DMS53 (cell line): ENCODE measurements around the gene ZDHHC14.
A peak's percentile ranks its signal among the peaks of the same experiment; 100 is the strongest.
"Not testable (repeated sequence)": the region's sequence is repeated elsewhere in the genome, so short reads cannot be mapped to it uniquely, and the experiment has no call there.

Source experiments
- DNase-seq: peaks from one replicate; lab custom pipeline; 2025; lab: John Stamatoyannopoulos, UW

ZDHHC14 gene

DNA sequence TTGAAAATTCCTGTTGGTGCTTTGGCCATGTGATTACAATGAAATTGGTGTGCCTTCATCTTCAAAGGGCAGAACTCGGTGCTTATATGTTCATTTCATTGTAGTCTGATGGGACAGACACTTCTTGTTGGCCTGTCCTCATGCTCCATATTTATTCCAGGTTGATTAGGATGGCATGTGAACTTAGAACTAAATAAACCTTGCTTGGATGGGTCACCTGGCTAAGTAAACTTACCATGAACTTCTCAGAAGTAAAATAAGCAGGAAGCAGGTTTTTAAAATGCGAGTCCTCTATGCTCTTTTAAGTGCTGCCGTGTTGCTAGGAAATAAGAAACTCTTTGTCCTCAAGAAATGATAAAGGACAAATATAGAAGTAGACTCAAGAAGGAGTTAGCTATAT, 26.7 kb downstream of the ZDHHC14 start:
- no peak for DNase-seq

DNA sequence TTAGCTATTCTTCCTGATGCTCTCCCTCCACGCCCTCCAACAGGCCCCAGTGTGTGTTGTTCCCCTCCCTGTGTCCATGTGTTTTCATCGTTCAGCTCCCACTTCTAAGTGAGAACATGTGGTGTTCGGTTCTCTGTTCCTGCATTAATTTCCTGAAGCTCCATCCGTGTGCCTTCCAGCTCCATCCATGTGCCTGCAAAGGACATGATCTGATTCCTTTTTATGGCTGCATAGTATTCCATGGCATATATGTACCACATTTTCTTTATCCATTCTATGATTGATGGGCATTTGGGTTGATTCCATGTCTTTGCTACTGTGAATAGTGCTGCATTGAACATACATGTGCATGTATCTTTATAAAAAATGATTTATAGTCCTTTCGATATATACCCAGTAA, 27.4 kb downstream of the ZDHHC14 start:
- not testable (repeated sequence) for DNase-seq

DNA sequence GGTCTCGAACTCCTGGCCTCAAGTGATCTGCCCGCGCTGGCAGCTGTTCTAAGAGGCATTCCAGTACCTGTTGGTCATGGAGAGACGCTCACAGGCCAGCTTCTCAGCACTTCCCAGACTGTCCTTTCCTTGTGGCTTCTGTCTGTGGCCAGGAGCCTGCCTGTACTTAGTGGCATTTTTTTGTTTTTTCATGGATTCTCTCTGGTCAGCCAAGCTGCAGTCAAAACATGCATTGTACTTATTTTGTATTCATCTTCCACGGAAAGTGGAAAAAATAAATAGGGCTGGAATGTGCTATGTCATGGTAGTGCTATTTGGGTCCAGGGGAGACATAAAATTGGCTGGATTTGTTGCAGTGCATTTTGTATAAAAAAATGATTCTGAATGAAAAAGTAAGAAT, 29.1 kb downstream of the ZDHHC14 start:
- DNase-seq, result no peak

DNA sequence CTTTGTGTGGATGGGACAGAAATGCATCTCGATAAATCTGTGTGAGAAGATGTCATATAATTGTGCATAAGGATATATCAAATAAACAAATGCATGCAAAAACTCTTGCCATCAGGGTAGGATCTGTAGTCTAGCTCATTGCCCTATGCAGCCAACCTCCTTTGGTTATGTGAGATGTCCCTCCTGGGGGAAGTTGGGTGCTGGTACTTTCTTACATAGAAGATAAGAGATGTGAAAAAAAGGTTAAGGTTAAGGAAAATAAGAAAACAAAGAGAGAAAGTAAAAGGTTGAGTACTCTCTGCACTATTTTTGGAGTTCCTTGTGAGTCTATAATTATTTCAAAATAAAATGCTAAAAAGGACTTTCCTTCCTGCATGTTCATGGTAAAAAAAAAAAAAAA, 30.4 kb downstream of the ZDHHC14 start:
- no peak for DNase-seq

DNA sequence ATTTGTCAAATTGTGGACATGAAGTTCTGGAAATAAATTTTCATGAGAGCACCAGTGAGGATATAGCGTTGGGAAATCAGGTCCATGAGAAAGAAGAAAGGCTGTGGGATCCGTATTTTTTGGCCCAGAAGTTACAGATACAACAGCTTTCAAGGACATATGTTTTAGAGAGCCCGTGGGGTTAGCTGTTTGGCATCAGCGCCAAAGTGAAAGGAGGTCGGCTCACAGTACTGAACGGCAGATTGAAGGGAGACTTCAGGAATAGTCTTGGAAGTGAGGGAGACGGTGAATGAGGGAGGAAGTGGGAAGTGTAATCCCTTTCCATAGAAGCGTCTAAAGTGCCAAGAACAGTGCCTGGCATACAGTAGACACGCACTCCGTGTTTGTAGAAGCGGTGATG, 31.8 kb downstream of the ZDHHC14 start:
- DNase-seq, result no peak

DNA sequence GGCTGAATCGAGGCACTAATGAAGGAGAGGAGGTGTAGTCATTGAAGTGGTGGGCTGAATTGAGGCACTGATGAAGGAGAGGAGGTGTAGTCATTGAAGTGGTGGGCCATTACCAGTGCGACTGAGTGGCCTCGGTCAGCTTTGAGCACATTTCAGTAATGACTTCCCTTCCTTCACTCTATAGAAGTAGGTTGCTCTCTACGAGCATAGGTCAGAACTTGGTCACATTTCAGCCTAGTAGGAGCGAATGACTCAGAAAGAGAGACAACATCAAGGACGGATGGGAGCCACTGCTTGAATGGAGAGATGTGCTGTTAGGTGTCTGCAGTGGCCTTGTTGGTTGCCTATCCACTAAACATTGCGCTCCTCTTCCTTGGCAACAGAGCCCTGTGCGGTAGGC, 39.5 kb downstream of the ZDHHC14 start:
- DNase-seq, result no peak

DNA sequence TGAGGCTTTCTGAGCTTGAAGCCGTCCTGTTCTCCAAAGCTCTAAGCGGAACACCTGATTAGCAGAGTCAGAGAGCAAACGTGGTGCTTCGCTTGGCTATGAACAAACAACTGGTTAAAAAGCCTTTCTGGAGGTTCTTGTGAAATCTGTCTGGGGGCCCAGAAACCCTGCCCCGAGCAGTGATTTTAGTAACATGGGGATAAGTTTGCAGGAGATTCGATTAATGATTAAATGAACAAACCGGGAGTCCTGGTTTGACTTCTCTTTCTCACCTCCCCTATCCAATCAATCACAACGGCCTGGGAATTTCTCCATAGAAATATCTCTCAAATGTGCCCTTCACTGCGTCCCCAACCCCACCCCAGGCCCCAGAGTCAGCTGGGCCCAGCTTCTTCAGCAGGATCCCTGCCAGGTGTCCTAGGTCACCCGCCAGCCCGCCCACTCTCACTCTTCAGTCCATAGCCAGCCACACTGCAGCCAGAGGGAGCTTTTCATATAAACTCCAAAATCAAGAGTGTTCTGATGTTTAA, 43.6 kb downstream of the ZDHHC14 start:
- no peak for DNase-seq

DNA sequence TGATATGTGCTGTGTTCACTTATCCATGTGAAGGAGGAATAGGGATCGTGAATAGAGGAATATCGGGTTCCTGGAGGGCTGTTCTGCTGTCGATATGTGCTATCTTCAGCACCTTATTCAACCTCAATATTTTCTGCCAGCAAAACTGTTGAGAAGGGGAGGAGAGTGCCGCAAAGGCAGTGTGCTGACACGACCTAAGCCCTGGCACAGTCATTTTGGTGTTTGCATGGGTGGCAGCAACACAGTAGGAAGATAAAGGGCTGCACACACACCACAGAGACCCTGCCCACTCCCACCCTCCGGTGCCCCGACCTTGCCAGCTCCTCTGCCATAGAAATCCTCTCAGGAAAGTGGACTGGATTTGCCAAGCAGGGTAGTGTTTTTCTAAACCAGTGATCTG, 47.0 kb downstream of the ZDHHC14 start:
- no peak for DNase-seq

DNA sequence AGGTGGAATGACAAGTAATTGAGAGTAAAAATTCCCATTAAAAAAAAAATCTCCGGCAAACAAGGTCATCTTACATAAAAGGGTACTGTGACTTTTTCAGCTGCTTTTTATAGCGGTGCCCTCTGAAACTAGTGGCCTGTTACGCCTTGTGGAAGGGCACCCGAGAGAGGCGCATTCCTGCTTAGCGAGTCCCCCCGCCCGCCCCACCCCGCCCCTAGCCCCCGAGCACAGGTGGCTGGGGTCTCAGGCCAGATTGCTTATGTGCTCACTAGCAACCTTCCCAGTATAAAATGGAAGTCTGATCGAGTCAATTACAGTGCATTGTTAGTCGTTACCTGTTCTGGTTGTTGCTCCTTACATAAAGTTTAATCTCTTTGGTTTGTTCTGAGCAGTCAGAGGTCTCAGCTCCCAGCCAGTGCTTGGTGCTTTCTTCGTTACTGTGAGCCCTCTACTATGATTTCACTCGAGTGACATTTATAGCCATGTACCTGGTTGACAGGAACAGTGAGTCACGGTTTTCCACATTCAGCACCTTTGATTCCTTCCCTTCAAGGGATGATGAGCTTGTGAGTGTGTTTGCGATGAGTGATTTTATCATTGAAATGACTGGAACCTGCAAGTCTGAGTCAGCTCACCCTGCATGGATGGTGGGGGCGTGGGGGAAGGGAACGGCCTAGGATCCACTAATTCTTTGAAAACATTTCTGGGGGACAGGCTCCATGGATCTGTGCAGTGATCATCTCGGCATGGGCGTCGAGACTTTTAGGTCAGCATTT, 47.6 kb downstream of the ZDHHC14 start:
- peak; percentile 41 for DNase-seq

DNA sequence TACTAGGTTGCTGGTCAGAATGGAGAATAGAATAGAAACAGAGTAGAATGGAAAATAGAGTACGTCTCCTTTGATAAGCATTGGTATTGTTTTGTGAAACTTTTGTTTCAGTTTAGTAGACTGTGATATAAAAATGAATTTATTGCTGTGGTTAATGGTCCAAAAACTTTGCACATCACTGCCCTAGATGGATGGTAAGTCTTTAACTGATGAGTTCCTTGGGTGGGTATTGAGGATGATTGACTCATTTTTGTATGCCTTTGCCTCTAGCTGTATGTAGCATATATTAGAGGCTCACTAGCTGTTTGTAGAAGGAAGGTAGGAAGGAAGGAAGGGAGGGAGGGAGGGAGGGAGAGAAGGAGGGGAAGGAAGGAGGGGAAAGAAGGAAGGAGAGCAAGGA, 48.3 kb downstream of the ZDHHC14 start:
- DNase-seq, result no peak

DNA sequence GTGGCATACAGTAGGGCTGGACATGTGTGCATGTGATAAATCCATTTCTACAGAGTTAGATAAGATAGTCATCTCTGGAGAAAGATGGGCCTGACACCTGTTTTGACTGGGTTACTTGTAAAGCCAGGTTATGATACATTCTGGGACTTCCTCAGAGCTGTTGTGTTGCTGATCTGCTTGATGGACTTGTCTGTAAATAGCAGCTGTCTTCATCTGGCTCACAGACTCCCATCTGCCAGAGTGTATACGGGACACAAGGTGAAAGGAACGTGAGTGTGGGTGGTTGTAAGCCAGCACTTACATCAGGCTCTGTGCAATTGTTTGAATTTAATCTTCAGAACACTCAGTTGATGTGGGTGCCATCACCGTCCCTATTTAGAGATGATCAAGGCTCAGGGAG, 49.8 kb downstream of the ZDHHC14 start:
- DNase-seq, result no peak

DNA sequence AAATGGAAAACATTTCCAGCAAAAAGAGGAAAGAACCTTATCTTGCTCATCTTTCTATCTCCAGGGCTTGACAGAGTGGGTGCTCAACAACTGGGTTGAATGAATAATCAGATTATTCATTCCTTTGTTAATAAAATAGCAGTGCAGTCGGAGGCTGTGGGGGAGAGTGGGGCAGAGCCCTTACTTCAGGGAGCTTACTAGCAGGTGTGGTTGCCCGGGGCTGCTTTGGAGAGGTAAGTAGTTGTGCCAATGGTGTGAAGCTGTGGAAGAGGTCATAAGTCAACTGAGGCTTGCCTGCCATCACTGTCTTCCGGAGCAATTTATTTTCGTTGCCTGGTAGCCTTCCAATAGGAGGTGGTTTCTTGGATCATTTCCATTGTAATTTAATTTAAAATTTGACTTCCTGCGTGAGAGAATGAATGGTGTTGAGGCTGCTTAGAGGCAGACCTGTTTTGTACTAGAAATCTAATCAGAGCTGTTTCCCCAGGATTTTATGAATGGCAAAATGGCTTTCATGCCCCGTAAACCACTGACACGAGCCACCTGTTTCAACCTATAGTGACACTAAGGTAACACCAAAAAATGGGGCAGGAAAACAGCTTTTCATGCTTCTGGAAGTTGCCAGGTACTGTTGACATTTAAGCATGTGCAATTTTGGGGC, 51.4 kb downstream of the ZDHHC14 start:
- no peak for DNase-seq

DNA sequence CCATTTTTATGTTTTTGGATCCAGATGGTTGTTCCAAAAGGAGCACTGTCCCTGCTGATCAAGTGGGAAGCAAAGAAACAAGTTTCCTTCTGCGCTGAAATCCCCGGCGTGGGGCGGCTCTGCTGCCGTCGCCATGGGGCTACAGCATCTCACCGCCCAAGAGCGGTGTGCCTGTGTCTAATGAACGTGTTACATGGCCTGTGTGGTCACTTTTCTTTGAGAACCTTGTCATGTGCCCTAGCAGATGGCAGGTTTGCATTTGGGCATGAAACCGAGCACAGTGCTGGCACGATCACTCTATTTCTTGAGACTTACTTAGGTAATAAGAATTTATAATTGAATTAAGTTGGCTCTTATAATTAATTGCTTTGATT, 51.9 kb downstream of the ZDHHC14 start:
- DNase-seq, result no peak

DNA sequence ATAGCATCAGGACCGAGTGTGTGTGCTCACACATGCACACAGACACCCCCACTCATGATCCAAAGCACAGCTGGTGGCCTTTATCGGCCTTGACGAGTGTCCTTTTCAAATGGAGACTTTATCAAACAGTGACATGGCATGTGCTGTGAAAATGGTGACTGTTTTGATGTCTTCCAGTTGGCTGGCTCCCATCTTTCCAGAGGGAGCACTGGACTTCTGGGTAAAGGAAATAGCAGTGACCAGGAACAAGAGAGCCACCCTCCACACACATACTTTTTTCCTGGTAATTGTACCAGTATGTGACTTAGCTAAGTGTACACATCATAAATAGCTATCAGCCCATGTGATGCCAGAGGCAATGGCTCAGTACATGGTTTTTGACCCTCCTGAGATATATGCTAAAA, 52.7 kb downstream of the ZDHHC14 start:
- no peak for DNase-seq

DNA sequence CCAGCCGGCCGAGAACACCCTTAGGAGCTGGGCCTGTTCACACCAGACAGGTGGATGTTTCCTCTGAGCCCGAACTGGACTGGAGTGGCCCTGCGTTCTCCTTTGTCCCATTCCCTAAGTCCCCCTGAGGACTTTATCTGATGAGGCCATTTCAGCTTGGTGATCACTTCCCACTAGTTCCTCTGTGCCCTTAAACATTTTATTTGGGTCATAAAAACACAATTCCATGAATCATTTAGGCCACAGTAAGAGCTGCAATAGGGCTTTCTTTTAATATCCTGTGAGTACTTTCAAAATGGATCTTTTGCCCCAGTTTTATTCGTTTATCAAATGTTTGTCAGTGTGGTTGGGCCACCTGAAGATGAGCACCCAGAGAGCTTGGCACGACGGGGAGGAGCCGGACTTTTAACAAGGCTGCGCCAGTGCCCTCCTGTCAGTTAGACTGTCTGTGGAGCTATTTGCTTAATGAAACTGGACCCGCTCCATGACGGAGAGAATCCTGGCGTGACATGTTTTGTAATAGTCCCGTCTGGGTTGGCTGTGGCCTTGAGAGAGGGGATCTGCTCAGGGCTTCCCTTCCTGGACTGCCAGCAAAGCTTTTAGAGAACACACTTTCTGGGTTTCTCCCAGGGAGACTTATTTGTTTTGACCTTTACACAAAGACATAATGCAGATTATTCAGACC, 53.5 kb downstream of the ZDHHC14 start:
- DNase-seq, result no peak

DNA sequence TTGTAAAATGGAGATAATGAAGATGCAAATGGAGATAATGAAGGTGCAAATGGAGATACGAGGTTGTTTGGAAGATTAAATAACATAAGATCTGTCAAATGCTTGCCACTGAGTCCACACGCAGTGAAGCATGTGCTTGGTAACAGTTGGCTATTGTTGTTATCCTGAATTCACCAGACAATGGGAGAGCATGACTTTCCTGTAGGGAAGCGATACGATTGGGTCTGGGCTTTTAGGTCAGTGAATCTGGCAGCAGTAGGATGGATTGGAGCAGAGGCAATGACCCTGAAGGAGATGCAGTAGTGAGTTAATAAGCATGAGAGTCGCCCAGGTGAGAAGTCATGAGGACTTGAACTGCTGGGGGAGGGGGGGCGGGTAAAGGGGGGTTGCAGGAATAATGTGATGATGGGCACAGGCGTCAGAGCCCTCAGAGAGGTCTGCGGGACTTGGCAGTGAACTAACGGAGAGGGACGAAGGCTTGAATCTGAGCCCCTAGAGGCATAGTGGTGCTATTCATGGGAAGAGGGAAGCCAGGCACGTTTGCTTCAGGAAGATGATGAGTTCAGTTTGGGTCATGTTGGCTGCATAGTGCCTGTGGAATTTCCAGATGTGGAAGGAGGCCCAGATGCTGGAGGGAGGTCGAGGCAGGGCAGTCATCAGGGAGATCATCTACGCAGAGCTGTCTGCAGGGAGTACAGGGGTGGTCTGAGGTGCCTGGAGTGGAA, 55.4 kb downstream of the ZDHHC14 start:
- DNase-seq, result no peak

DNA sequence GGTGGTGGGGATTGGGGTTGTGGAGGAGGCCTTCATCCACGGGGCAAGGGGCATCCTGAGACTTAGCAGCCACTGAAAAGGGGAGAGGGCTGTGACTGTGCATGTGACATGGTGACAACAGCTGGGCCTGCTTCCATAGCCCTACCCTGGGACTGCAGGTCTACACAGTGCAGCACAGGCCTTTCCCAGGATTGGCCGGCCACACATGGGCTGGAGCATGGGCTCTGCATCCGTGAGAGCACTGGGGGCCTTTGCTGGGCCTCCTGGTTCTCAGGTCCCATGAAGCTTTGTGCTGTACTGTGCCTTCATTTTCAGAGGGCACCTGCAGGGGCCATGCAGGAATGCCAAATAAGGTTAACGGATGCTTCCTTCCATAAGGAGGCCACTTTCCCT, 56.0 kb downstream of the ZDHHC14 start:
- DNase-seq, result no peak

DNA sequence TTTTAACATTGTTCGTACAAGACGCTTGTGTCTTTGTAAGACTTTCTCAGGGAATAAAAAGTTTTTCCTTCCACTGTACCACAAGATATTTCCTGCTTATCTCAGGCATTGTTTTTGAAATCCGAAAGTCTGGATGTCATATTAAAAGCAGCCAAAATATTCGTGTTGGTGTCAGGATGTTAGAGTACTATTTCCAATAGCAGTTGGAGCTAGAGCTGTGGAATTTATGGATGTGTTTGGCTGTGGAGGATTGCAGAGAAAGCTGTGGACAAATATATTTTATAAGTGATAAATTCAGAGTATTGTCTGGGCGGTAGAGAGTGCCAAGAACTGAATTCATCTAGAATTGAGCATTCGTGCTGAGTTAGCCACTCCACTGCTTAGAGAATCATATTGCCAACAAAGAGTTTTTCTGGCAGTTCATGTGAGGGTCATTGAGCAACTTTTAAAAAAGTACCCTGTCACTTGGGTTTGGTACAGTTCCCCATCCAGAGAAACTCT, 57.7 kb downstream of the ZDHHC14 start:
- no peak for DNase-seq

DNA sequence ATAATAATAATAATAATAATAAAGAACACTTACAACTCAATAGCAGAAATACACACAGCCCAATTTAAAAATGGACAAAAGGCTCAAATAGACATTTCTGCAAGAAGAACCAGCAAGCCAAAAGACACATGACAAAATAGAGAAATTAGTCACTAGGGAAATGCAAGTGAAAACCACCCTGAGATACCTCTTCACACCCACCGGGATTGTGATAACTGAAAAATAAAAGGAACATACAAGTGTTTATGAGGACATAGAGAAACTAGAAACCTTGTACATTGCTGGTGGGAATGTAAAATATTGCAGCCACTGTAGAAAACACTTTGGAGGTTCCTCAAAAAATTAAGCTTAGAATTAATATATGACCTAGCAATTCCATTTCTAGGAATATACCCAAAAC, 59.2 kb downstream of the ZDHHC14 start:
- DNase-seq, result no peak

DNA sequence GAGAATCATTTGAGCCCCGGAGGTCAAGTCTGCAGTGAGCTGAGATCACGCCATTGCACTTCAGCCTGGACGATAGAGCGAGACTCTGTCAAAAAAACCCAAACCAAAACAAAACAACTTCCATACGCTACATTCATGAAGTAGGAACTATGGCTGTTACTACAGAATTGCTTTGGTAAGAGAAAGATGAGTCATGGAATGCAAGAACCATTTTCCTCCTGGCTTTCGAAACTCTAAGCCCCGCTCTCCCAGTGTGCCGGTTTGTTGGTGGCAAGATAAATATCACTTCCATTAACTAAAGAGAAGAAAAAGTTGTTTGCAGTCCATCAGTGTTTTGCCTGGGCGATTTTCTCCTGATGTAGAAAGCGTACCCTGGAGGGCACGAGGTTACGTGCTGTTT, 61.3 kb downstream of the ZDHHC14 start:
- no peak for DNase-seq

DNA sequence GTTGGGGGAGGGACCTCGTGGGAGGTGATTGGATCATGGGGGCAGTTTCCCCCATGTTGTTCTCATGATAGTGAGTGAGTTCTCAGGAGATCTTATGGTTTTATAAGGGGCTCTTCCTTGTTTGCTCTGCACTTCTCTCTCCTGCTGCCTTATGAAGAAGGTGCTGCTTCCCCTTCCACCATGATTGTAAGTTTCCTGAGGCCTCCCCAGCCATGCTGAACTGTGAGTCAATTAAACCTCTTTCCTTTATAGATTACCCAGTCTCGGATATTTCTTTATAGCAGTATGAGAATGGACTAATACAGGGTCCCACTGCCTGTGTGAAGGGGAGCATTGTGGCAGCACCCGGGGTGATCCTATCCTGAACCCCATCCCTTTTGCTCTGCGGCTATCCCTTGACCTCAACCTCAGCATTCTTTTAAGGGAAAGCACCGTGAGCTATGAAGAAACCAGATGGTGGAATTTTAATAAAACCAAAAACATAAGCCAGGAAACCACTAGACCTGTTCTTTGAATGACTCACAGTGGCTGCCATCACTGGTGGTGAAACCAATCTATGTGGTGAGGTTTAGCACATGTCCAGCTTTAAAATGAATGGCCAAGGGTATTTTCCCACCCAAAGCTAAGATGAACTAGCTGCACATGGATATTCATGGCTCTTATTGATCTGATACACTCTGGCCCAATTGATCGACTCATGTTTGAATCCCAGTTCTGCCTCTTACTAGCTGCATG, 62.2 kb downstream of the ZDHHC14 start:
- no peak for DNase-seq
